NCI-H187 treated with DMSO at 0.1 percent for 48 hours (cell line): ENCODE results near the gene ABHD18.

Experiments used
- DNase-seq: peaks from one replicate; lab custom pipeline; 2025; lab: John Stamatoyannopoulos, UW

ABHD18 gene

DNA sequence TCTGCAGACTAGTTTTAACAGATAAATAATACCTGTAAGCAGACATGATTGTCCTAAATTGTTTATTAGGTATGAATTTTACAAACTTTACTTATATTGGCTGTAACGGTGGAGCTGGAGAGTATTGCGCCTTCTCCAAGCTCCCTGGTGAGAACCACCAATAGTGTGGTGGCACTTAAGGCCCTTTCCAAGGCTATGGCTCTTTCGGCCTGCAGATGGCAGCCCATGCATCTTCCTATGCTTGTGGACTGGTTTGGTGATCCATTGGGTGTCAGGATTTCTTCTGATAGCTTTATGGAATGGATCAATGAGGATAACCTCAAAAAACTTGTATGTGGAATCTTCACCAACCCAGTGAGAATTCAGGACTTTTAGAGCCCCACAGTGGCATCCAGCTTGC is 103.7 kb downstream of the ABHD18 start:
- DNase-seq: no peak

DNA sequence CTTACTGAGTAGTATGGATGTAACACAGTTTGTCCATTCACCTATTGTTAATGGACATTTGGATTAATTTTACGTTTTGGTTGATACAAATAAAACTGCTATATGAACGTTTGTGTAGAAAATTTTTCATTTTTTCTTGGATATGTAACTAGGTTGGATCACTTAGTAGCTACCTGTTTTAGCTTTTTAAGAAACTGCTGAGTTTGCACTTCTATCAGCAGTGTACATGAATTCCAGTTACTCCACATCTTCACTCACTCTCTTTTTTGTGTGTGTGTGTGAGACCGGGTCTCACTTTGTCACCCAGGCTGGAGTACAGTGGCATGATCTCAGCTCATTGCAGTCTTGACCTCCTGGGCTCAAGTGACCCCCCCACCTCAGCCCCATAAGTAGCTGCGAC is 111.3 kb downstream of the ABHD18 start:
- DNase-seq: no peak
